Subcutaneous abdominal adipose tissue (tissue), 5 donors: ENCODE measurements around the gene PFDN1.

Experiments
- H3K27ac ChIP-seq: one replicate; pipeline ENCODE4 v1.7.0; 2013; ENCODE audit warnings: low read depth, mild to moderate bottlenecking, inconsistent platforms, low read length, moderate library complexity
- H3K27me3 ChIP-seq, 5 donors: one replicate each; pipeline ENCODE4 v1.7.0; 2013; ENCODE audit warnings: low read length in 5 of 5, inconsistent platforms in 1 of 5; ENCODE audit not compliant: control insufficient read depth in 5 of 5, insufficient read depth in 4 of 5
- H3K36me3 ChIP-seq, 5 donors: one replicate each; pipeline ENCODE4 v1.7.0; 2013; ENCODE audit warnings: low read length in 5 of 5; ENCODE audit not compliant: control insufficient read depth in 5 of 5, insufficient read depth in 5 of 5
- H3K4me1 ChIP-seq, 5 donors: one replicate each; pipeline ENCODE4 v1.7.0; 2013; ENCODE audit warnings: low read length in 5 of 5, mild to moderate bottlenecking in 3 of 5, moderate library complexity in 1 of 5; ENCODE audit not compliant: control insufficient read depth in 5 of 5, insufficient read depth in 5 of 5
- H3K4me3 ChIP-seq, 5 donors: one replicate each; pipeline ENCODE4 v1.7.0; 2013; ENCODE audit warnings: low read length in 5 of 5, low read depth in 1 of 5
- H3K9ac ChIP-seq, 5 donors: one replicate each; pipeline ENCODE4 v1.7.0; 2013; ENCODE audit warnings: low read length in 5 of 5, mild to moderate bottlenecking in 4 of 5, moderate library complexity in 3 of 5
- H3K9me3 ChIP-seq, 5 donors: one replicate each; pipeline ENCODE4 v1.7.0; 2013; ENCODE audit warnings: low read length in 5 of 5; ENCODE audit not compliant: control insufficient read depth in 5 of 5
- donor health status: healthy.
- donor health status: healthy.
- donor health status: healthy.
- donor health status: healthy.
- donor health status: healthy.

Gene PFDN1

GRCh38 chr5:140331638-140332037 is 28.7 kb upstream of the PFDN1 start:
- Histone ChIP-seq H3K4me1 (peaks cover 2 to 29% (median 10%) of the 10 kb centered on the region in 5 donors), H3K4me3 (no peak overlapping the region), H3K27me3 (no peaks in the 10 kb centered on the region)

DNA sequence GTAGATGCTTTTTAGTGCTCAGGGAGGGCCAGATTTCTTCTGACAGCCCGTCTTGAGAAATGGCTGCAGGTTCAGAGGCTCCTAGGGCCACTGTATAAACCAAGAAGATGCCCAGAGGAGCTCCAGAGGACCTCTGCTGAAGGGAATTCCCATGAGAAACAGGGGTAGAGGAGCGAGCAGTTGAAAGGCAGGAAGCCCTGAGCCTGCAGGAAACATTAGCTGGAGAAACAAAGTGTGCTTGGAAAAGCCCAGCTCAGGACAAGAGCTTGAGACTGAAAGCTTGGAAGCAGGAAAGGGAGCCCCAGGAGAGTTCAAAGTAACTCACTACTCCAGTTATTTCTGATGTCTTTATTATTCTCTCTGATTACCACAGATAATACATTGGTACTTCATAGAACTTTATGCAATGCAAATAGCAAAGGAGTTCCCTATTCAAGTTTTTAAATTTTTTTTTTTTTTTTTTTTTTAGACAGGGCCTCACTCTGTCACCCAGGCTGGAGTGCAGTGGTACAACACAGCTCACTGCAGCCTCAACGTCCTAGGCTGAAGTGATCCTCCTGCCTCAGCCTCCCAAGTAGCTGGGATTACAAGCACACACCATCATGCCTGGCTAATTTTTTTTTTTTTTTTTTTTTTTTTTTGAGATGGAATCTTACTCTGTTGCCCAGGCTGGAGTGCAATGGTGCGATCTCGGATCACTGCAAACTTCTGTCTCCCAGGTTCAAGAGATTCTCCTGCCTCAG is 27.0 kb upstream of the PFDN1 start:
- no peaks in the 10 kb centered on the region for H3K27me3 ChIP-seq
- no peak overlapping the region for H3K9ac ChIP-seq
- no peaks in the 10 kb centered on the region for H3K9me3 ChIP-seq
- H3K4me1 ChIP-seq = peaks cover 0 to 20% (median 3%) of the 10 kb centered on the region in 5 donors
- peak overlapping the region; percentile 55 for H3K27ac ChIP-seq
- peaks cover 0 to 28% (median 22%) of the 10 kb centered on the region in 5 donors for H3K36me3 ChIP-seq
- H3K4me3 ChIP-seq = no peak overlapping the region

More at GRCh38 chr5:140331638-140332037, 28.7 kb upstream of the PFDN1 start:
- Histone ChIP-seq H3K9me3 (no peaks in the 10 kb centered on the region), H3K9ac (no peak overlapping the region), H3K27ac (no peak overlapping the region), H3K36me3 (peaks cover 0 to 42% (median 30%) of the 10 kb centered on the region in 5 donors)

DNA sequence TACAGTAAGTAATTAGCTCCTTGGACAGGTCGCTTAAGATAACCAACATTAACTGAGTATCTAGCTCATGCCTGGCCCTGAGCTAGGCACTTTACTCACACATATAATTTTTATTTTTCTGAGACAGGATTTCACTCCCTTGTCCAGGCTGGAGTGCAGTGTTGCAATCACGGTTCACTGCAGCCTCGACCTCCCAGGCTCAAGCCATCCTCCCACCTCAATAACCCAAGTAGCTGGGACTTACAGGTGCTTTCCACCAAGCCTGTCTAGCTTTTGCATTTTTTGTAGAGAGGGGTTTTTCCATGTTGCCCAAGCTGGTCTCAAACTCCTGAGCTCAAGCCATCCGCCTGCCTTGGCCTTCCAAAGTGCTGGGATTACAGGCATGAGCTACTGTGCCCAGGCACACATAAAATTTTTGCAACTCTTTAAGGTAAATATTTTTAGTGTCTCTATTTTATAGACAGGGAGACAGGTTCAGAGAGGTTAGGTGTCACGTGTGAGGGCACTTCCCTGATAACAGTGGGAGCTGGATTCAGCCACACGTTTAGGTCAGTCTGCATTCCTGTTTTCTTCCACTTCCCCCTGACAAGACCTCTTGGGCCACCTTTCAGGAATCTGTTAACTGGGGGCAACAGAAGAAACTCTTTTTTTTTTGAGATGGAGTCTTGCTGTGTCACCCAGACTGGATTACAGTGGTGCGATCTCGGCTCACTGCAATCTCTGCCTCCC is 25.3 kb upstream of the PFDN1 start:
- H3K4me1 ChIP-seq = peaks cover 5 to 36% (median 8%) of the 10 kb centered on the region in 5 donors
- no peak overlapping the region for H3K9ac ChIP-seq
- H3K27ac ChIP-seq = no peak overlapping the region
- peaks cover 0 to 13% (median 6%) of the 10 kb centered on the region in 5 donors for H3K36me3 ChIP-seq
- no peaks in the 10 kb centered on the region for H3K27me3 ChIP-seq
- no peak overlapping the region for H3K4me3 ChIP-seq
- H3K9me3 ChIP-seq = no peaks in the 10 kb centered on the region

GRCh38 chr5:140327589-140327988 is 24.7 kb upstream of the PFDN1 start:
- no peak overlapping the region for H3K27ac ChIP-seq
- no peak overlapping the region for H3K9ac ChIP-seq

DNA sequence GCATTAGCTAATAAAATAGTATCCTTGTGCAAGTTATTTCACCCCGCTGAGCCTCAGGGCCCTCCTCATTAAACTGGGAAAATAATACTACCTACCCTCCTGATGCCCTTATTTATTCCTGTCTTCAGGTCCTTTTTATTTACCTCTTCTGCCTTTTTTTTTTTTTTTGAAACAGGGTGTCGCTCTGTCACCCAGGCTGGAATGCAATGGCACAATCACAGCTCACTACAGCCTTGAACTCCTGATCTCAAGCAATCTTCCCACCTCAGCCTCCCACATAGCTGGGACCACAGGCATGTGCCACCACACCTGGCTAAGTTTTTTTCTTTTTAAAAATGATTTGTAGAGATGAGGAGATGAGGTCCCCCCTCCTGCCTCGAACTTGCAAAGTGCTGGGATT is 22.6 kb upstream of the PFDN1 start:
- Histone ChIP-seq H3K27me3 (no peaks in the 10 kb centered on the region), H3K9me3 (no peaks in the 10 kb centered on the region), H3K4me1 (peaks cover 13 to 59% (median 31%) of the 10 kb centered on the region in 5 donors), H3K9ac (no peak overlapping the region), H3K4me3 (no peak overlapping the region), H3K36me3 (no peaks in the 10 kb centered on the region), H3K27ac (no peak overlapping the region)

More at GRCh38 chr5:140327589-140327988, 24.7 kb upstream of the PFDN1 start:
- H3K36me3 ChIP-seq = peaks cover 0 to 7% (median under 1%) of the 10 kb centered on the region in 5 donors
- H3K4me1 ChIP-seq = peaks cover 9 to 42% (median 14%) of the 10 kb centered on the region in 5 donors
- no peaks in the 10 kb centered on the region for H3K27me3 ChIP-seq
- H3K4me3 ChIP-seq = no peak overlapping the region
- H3K9me3 ChIP-seq = no peaks in the 10 kb centered on the region

DNA sequence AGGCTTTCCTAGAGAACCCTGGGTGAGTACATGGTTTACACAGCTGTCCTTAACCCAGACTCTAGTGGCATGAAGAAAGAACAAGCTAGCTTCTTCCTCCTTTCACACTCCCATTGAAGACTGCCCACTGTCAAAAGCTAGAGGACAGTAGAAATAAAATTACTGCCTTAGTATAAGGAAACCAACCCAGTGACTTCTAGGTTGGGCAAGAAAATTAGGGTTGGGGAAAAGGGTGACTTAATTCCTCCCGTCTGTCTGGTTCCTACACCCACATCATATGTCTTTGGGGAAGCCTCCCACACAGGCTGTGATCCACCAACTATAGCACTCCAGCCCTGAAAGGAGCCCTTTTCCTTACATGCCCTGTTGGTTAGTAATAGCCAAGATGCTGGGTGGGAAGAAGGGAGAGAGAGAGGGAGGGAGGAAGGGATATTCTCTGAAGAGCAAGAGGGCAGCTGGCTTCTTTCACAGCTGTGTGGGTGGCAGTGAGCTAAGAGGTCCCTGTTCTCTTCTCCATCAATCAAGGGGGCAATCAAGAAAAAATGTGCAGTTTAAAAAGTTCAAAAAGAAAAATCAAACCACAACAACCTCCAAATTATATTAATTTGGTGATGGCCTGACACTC is 21.8 kb upstream of the PFDN1 start:
- Histone ChIP-seq H3K9me3 (no peaks in the 10 kb centered on the region), H3K4me1 (peaks cover 13 to 62% (median 31%) of the 10 kb centered on the region in 5 donors), H3K27ac (no peak overlapping the region)

DNA sequence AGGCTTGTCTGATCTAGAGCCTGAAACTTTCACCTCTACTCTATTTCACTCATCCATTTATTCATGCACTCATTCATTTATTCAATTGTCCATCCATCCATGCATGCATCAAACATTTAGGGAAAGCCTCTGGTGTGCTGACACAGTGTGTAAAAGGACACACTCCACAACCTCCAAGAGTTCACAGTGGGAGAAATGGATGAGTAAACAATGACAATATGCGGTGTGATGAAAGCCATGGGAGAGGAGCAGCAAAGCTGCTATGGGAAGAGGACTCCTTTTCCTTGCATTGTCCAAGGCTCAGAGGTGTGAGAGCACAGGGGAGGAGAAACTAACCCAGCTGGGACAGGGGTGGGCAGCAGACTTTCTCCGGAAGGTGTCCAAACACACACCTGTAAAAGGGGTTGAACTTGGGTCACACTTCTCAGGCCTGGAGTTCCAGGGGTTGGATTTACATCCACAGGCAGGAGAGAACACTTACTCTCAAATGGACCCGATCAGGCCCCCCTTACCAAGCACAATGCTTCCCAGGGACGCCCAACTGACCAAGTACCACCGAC is 21.2 kb upstream of the PFDN1 start:
- Histone ChIP-seq H3K27ac (no peak overlapping the region), H3K9ac (no peak overlapping the region), H3K36me3 (no peaks in the 10 kb centered on the region), H3K9me3 (no peaks in the 10 kb centered on the region), H3K27me3 (no peaks in the 10 kb centered on the region), H3K4me1 (peaks cover 13 to 61% (median 35%) of the 10 kb centered on the region in 5 donors), H3K4me3 (no peak overlapping the region)

More for the DNA sequence above, 21.8 kb upstream of the PFDN1 start:
- Histone ChIP-seq H3K27me3 (no peaks in the 10 kb centered on the region), H3K36me3 (no peaks in the 10 kb centered on the region), H3K9ac (no peak overlapping the region), H3K4me3 (no peak overlapping the region)

- Histone ChIP-seq H3K9ac (peak overlapping the region in 2 of 5 donors; percentile 14 to 35), H3K9me3 (no peaks in the 10 kb centered on the region), H3K4me1 (peaks cover 13 to 62% (median 39%) of the 10 kb centered on the region in 5 donors), H3K4me3 (peak overlapping the region in 1 of 5 donors; percentile 3), H3K36me3 (no peaks in the 10 kb centered on the region), H3K27ac (peak overlapping the region; percentile 62), H3K27me3 (no peaks in the 10 kb centered on the region)
Measured at GRCh38 chr5:140322751-140323731, 20.1 kb upstream of the PFDN1 start.

- Histone ChIP-seq H3K4me3 (no peak overlapping the region), H3K9me3 (no peaks in the 10 kb centered on the region), H3K27ac (no peak overlapping the region), H3K9ac (no peak overlapping the region), H3K4me1 (peaks cover 10 to 62% (median 36%) of the 10 kb centered on the region in 5 donors), H3K27me3 (no peaks in the 10 kb centered on the region), H3K36me3 (no peaks in the 10 kb centered on the region)
Measured at GRCh38 chr5:140321796-140322195, 18.9 kb upstream of the PFDN1 start.
